OCI-LY7 (cell line): ENCODE data around the gene TNRC6C.

ENCODE experiments used
- EZH2phosphoT487 ChIP-seq: fragments of 200-600 bp; sonication (generic); IDR thresholded peaks from 2 replicates; pipeline ENCODE4 v1.6.1; 2018; ENCODE audit warnings: low read depth, borderline replicate concordance, mild to moderate bottlenecking, mixed run types, antibody characterized with exemption, low read length, moderate library complexity, mixed read lengths
- TF ChIP-seq, protein P1 (sequence below): fragments of 200-600 bp; sonication (generic); conservative IDR thresholded peaks from 2 replicates; pipeline ENCODE4 v1.5.1; 2014; ENCODE audit warnings: mild to moderate bottlenecking, antibody characterized with exemption, low read length, moderate library complexity, mixed read lengths

DNA sequence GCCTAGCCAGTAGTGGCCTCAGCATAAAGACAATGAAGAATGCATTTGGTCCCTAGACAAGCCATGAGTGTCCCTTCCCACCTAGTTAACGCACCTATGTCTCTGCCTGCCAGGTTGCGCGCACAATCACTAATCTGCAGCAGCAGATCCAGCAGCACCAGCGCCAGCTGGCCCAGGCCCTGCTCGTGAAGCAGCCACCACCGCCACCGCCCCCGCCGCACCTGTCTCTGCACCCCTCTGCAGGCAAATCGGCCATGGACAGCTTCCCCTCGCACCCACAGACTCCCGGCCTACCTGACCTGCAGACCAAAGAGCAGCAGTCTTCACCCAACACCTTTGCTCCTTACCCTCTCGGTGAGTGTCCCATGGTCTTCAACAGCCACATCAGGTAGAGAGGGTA, 128.2 kb downstream of the TNRC6C start:
- TF ChIP-seq, protein P1, sequence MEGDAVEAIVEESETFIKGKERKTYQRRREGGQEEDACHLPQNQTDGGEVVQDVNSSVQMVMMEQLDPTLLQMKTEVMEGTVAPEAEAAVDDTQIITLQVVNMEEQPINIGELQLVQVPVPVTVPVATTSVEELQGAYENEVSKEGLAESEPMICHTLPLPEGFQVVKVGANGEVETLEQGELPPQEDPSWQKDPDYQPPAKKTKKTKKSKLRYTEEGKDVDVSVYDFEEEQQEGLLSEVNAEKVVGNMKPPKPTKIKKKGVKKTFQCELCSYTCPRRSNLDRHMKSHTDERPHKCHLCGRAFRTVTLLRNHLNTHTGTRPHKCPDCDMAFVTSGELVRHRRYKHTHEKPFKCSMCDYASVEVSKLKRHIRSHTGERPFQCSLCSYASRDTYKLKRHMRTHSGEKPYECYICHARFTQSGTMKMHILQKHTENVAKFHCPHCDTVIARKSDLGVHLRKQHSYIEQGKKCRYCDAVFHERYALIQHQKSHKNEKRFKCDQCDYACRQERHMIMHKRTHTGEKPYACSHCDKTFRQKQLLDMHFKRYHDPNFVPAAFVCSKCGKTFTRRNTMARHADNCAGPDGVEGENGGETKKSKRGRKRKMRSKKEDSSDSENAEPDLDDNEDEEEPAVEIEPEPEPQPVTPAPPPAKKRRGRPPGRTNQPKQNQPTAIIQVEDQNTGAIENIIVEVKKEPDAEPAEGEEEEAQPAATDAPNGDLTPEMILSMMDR, result no peak
- TF ChIP-seq EZH2phosphoT487, result no peak
